Activated naive CD4-positive, alpha-beta T cell treated with anti-CD3 and anti-CD28 coated beads, Interleukin-2, amount 10 ng/mL, durations not matched to agents 7 days and 5 days (primary cell): ENCODE data around the gene ANLN.
"Not testable (repeated sequence)": the region's sequence is repeated elsewhere in the genome, so short reads cannot be mapped to it uniquely, and the experiment has no call there.

Experiments
- CTCF ChIA-PET: fragments of 350-600 bp; sonication (Branson Sonifier 250); formaldehyde crosslinking; loops from one replicate; lab custom pipeline; 2021; ENCODE audit warnings: antibody characterized with exemption; lab: Charles Lee
- DNase-seq: peaks from one replicate; pipeline ENCODE4 v3.0.0-alpha.2; 2020
- H3K27ac Mint-ChIP-seq: one replicate; pipeline ENCODE4 v1.8.0; 2021; ENCODE audit warnings: mild to moderate bottlenecking, moderate library complexity, mixed read lengths
- H3K27me3 Mint-ChIP-seq: one replicate; pipeline ENCODE4 v1.8.0; 2021; ENCODE audit warnings: mild to moderate bottlenecking, mixed read lengths
- H3K36me3 Mint-ChIP-seq: one replicate; pipeline ENCODE4 v1.8.0; 2021; ENCODE audit warnings: mixed read lengths
- H3K4me1 Mint-ChIP-seq: one replicate; pipeline ENCODE4 v1.8.0; 2021; ENCODE audit warnings: mixed read lengths
- H3K4me3 Mint-ChIP-seq: one replicate; pipeline ENCODE4 v1.8.0; 2021; ENCODE audit warnings: mild to moderate bottlenecking, moderate library complexity, mixed read lengths
- H3K9me3 Mint-ChIP-seq: one replicate; pipeline ENCODE4 v1.8.0; 2021; ENCODE audit warnings: mixed read lengths

The ANLN gene

GRCh38 chr7:36474283-36475010 is 84.8 kb downstream of the ANLN start:
- CTCF ChIA-PET = interaction anchor here (0.9 to 5.0 kb wide), 10 partner anchors 10 to 725 kb away, joined by 3 to 32 read pairs (median 4); no protein-coding TSS in a partner anchor
- no peaks in the 10 kb centered on the region for H3K36me3 Mint-ChIP-seq
- no peak overlapping the region for H3K4me3 Mint-ChIP-seq
- DNase-seq = peak; percentile 24
- H3K4me1 Mint-ChIP-seq = peaks cover 11% of the 10 kb centered on the region
- H3K9me3 Mint-ChIP-seq = peaks cover 4% of the 10 kb centered on the region
- H3K27ac Mint-ChIP-seq = no peak overlapping the region
- H3K27me3 Mint-ChIP-seq = no peaks in the 10 kb centered on the region

- CTCF ChIA-PET = interaction anchor here (1.2 to 5.0 kb wide), 8 partner anchors 11 to 725 kb away, joined by 3 to 32 read pairs (median 6); no protein-coding TSS in a partner anchor
- Mint-ChIP-seq H3K4me1 (peaks cover 12% of the 10 kb centered on the region), H3K27ac (no peak overlapping the region), H3K36me3 (peaks cover 4% of the 10 kb centered on the region), H3K4me3 (no peak overlapping the region), H3K9me3 (peaks cover 9% of the 10 kb centered on the region), H3K27me3 (no peaks in the 10 kb centered on the region)
- no peak for DNase-seq
These were observed 85.3 kb downstream of the ANLN start for GRCh38 chr7:36475011-36475342.

DNA sequence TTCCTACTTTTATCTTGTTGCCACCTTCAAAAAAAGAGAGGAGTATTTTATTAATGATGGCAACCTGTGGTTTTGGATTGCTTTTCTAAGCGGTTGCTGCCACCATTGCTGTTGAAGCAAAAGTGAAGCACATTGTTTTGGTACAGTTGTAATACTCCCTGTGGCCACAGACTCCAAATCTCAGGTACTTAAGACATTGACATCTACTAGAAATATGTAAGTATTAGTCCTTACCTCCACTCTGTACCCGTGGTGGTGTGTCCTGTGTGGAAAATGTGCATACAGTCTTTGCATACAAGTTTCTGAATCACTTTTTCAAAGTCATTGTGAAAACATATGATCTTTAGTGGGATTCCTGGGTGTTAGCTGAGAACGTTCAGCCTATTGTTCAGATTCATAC is 85.7 kb downstream of the ANLN start:
- DNase-seq = no peak
- CTCF ChIA-PET = interaction anchor here (1.2 to 5.0 kb wide), 7 partner anchors 11 to 724 kb away, joined by 3 to 32 read pairs (median 5); no protein-coding TSS in a partner anchor
- H3K9me3 Mint-ChIP-seq = peaks cover 10% of the 10 kb centered on the region
- peaks cover 4% of the 10 kb centered on the region for H3K36me3 Mint-ChIP-seq
- H3K4me1 Mint-ChIP-seq = peaks cover 13% of the 10 kb centered on the region
- H3K27me3 Mint-ChIP-seq = no peaks in the 10 kb centered on the region
- H3K4me3 Mint-ChIP-seq = no peak overlapping the region
- no peak overlapping the region for H3K27ac Mint-ChIP-seq

DNA sequence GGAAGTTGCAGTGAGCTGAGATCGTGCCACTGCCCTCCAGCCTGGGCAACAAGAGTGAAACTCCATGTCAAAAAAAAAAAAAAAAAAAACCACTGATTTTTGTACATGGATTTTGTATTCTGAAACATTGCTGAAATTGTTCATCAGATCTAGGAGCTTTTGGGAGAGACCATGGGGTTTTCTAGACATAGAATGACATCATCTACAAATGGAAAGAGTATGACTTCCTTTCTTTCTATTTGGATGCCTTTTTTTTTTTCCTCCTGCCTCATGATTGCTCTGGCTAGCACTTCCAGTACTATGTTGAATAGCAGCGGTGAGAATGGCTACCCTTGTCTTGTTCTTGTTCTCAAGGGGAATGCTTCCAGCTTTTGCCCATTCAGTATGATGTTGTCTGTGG is 89.1 kb downstream of the ANLN start:
- peaks cover 4% of the 10 kb centered on the region for H3K36me3 Mint-ChIP-seq

DNA sequence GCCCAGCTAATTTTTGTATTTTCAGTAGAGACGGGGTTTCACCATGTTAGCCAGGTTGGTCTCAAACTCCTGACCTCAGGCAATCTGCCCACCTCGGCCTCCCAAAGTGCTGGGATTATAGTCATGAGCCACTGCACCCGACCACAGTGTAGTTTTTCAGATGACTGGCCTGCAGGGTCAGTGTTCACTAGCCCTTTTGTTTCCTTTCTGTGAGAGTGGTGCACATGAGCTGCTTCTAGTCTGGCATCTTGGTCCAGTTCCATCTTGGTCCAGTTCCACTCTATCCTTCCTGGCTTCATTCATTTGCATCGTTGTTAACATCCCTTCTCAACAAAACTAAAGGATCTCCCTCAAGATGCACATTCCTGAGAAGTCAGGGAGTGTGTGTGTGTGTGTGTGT is 94.2 kb downstream of the ANLN start:
- H3K4me3 Mint-ChIP-seq, H3K27ac Mint-ChIP-seq, H3K36me3 Mint-ChIP-seq, H3K4me1 Mint-ChIP-seq, H3K27me3 Mint-ChIP-seq, DNase-seq, CTCF ChIA-PET: not testable (repeated sequence)
- peaks cover 13% of the 10 kb centered on the region for H3K9me3 Mint-ChIP-seq

More for the DNA sequence above, 89.1 kb downstream of the ANLN start:
- Mint-ChIP-seq H3K27me3 (no peaks in the 10 kb centered on the region), H3K4me3 (no peak overlapping the region), H3K9me3 (peaks cover 13% of the 10 kb centered on the region), H3K27ac (no peak overlapping the region), H3K4me1 (peaks cover 13% of the 10 kb centered on the region)
- DNase-seq = no peak
- CTCF ChIA-PET = interaction anchor here (1.3 kb wide), 1 partner anchor 720 kb away, joined by 3 read pairs; no protein-coding TSS in a partner anchor

DNA sequence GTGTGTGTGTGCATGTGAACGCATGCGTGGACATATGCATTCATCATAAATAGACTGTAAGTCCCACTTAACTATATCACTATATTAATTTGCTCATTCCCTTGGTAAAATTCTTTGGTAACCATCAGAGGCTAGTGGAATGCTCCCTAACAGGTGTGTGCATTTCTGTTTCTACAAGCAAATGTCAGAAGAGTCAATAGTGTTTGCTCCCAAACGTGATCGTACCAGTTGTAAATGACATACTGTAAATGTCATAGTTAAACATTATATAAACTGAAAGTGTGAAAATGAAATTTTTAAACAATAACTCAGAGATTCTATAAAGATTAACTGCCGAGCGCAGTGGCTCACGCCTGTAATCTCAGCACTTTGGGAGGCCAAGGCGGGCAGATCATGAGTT is 94.6 kb downstream of the ANLN start:
- no peak for DNase-seq
- Mint-ChIP-seq H3K4me3 (no peak overlapping the region), H3K27ac (no peak overlapping the region), H3K9me3 (peaks cover 11% of the 10 kb centered on the region), H3K4me1 (peaks cover 2% of the 10 kb centered on the region), H3K27me3 (peaks cover 6% of the 10 kb centered on the region), H3K36me3 (peaks cover 4% of the 10 kb centered on the region)
- CTCF ChIA-PET = interaction anchor here (1.2 to 1.6 kb wide), 2 partner anchors 187 to 698 kb away, joined by 6 to 7 read pairs; no protein-coding TSS in a partner anchor

DNA sequence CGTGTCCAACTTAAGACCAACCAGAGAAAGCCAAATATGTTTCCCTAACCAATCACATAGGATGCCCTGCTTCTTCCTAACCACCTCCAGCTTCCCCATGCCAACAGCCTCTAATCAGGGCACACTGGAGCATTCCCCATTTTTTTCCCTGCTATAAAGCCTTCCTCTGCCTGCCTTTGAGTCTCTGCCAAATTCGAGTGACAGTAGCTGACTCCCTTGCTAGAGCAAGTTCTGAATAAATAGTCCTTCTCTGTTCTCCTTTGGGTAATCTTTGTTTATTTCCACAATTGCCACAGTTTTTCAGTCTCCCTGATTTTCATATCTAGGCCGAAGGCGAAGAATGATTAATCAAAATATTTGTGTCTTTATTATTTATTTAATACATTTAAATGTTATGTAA is 96.7 kb downstream of the ANLN start:
- H3K9me3 Mint-ChIP-seq = no peaks in the 10 kb centered on the region
- peaks cover 6% of the 10 kb centered on the region for H3K27me3 Mint-ChIP-seq
- H3K4me3 Mint-ChIP-seq = no peak overlapping the region
- no peaks in the 10 kb centered on the region for H3K4me1 Mint-ChIP-seq
- H3K36me3 Mint-ChIP-seq = no peaks in the 10 kb centered on the region
- no peak overlapping the region for H3K27ac Mint-ChIP-seq
- CTCF ChIA-PET = interaction anchor here (4.8 to 6.3 kb wide), 2 partner anchors 185 to 714 kb away, joined by 61 to 80 read pairs; no protein-coding TSS in a partner anchor
- no peak for DNase-seq

DNA sequence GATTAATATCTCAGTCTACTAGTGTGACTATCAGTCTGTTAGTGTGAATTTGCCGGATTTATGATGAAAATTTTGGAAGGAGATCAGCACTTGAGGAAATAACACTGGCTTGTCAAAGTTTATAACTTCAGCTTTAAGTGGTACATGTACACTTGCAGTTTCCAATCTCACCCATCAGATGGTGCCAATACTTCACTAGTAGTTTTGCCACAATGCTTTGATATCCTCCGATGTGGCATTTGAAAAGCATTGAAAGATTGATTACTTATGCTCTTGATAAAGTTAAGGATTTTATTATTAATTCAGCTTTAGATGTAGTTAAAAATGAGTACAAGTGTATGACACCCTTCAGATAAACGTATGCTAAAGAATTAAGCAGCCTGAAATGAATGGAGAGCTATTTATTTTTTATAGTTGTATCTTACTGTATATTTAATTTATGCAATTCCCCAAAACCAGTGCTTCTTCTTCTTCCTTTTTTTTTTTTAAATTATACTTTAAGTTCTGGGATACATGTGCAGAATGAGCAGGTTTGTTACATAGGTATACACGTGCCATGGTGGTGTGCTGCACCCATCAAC is 98.2 kb downstream of the ANLN start:
- CTCF ChIA-PET = interaction anchor here (0.6 to 6.3 kb wide), 28 partner anchors 9 to 866 kb away, joined by 3 to 80 read pairs (median 4); no protein-coding TSS in a partner anchor
- no peak overlapping the region for H3K27ac Mint-ChIP-seq
- DNase-seq = peak; percentile 58
- H3K27me3 Mint-ChIP-seq = peaks cover 6% of the 10 kb centered on the region
- H3K36me3 Mint-ChIP-seq = no peaks in the 10 kb centered on the region
- H3K4me3 Mint-ChIP-seq = no peak overlapping the region
- no peaks in the 10 kb centered on the region for H3K9me3 Mint-ChIP-seq
- no peaks in the 10 kb centered on the region for H3K4me1 Mint-ChIP-seq

DNA sequence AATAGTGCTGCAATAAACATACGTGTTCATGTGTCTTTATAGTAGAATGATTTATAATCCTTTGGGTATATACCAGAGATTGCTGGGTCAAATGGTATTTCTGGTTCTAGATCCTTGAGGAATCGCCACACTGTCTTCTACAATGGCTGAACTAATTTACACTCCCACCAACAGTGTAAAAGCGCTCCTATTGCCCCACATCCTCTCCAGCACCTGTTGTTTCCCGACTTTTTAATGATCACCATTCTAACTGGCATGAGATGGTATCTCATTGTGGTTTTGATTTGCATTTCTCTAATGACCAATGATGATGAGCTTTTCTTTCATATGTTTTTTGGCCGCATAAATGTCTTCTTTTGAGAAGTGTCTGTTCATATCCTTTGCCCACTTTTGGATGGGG is 99.0 kb downstream of the ANLN start:
- H3K9me3 Mint-ChIP-seq, H3K27ac Mint-ChIP-seq, H3K4me3 Mint-ChIP-seq, H3K27me3 Mint-ChIP-seq, H3K36me3 Mint-ChIP-seq, DNase-seq, H3K4me1 Mint-ChIP-seq: not testable (repeated sequence)
- CTCF ChIA-PET = interaction anchor here (0.7 to 6.3 kb wide), 7 partner anchors 34 to 711 kb away, joined by 3 to 80 read pairs (median 13); no protein-coding TSS in a partner anchor

- Mint-ChIP-seq H3K4me3 (no peak overlapping the region), H3K27me3 (peaks cover 10% of the 10 kb centered on the region), H3K36me3 (no peaks in the 10 kb centered on the region), H3K4me1 (no peaks in the 10 kb centered on the region), H3K9me3 (no peaks in the 10 kb centered on the region), H3K27ac (no peak overlapping the region)
- DNase-seq = no peak
- CTCF ChIA-PET = interaction anchor here (0.6 to 6.3 kb wide), 8 partner anchors 15 to 1003 kb away, joined by 3 to 80 read pairs (median 5); no protein-coding TSS in a partner anchor
These were observed 100.8 kb downstream of the ANLN start for GRCh38 chr7:36490419-36490830.

DNA sequence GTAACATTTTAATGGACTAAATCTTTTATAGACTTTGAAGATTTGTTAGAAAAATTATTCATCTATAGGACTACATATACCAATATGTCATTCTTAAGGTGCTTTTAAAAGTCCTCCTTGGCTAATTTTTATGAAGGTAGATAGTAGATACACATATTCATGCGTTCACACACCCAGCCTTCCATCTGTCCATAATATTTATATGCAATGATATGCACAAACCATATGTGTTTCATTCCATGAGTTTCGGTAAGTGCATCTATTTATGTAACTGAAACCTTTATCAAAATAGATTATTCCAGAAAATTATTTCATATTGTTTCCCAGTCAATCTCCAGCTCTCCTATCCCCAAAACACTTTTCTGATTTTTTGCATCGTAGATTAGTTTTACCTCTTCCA is 101.7 kb downstream of the ANLN start:
- CTCF ChIA-PET = interaction anchor here (1.5 to 6.3 kb wide), 3 partner anchors 19 to 707 kb away, joined by 3 to 80 read pairs (median 4); no protein-coding TSS in a partner anchor
- H3K4me3 Mint-ChIP-seq = no peak overlapping the region
- no peak for DNase-seq
- peaks cover 4% of the 10 kb centered on the region for H3K27me3 Mint-ChIP-seq
- H3K4me1 Mint-ChIP-seq = no peaks in the 10 kb centered on the region
- H3K9me3 Mint-ChIP-seq = no peaks in the 10 kb centered on the region
- no peak overlapping the region for H3K27ac Mint-ChIP-seq
- H3K36me3 Mint-ChIP-seq = no peaks in the 10 kb centered on the region

DNA sequence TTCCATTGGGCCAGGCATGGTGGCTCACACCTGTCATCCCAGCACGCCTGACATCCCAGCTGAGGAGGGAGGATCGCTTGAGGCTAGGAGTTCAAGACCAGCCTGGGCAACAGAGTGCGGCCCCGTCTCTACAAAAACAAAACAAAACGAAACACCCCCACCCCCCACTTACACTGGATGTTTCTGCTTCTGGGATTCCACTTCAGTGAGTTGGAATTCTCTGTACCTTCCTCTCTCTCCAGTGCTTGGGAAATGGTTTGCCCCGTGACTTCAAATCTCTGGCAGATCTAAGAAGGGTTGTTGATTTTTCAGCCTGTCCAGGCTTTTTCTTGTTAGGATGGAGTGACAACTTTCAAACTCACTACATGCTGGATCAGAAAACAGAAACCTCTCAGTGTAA is 106.9 kb downstream of the ANLN start:
- H3K36me3 Mint-ChIP-seq = no peaks in the 10 kb centered on the region
- no peaks in the 10 kb centered on the region for H3K4me1 Mint-ChIP-seq
- H3K9me3 Mint-ChIP-seq = no peaks in the 10 kb centered on the region
- no peak overlapping the region for H3K27ac Mint-ChIP-seq
- DNase-seq = no peak
- peaks cover 4% of the 10 kb centered on the region for H3K27me3 Mint-ChIP-seq
- CTCF ChIA-PET = interaction anchor here (0.7 to 0.8 kb wide), 2 partner anchors 9 to 173 kb away, joined by 3 read pairs; no protein-coding TSS in a partner anchor
- no peak overlapping the region for H3K4me3 Mint-ChIP-seq

- H3K4me3 Mint-ChIP-seq, DNase-seq, H3K4me1 Mint-ChIP-seq, H3K9me3 Mint-ChIP-seq, H3K36me3 Mint-ChIP-seq, H3K27ac Mint-ChIP-seq, H3K27me3 Mint-ChIP-seq: not testable (repeated sequence)
- CTCF ChIA-PET = interaction anchor here (0.7 to 0.8 kb wide), 2 partner anchors 9 to 173 kb away, joined by 3 read pairs; no protein-coding TSS in a partner anchor
These were observed 107.5 kb downstream of the ANLN start for GRCh38 chr7:36497176-36497575.

DNA sequence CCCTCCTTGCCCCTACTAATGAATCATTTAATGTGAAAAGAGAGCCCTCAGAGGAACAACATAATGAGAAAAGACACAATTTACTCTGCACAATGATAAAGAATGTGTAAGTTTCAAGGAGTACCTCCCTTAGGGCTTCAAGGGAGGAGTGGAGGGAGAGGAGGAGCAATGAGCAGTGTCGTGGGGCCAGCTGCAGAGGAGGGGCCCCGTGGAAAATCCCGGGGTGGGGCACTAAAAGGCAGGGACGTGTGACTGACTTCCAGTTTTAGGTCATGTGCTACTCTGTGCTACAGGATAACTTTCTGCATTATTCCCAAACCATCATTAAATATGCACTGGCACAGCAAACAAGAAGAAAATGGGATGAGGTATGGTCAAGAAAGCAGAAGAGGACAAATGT is 108.1 kb downstream of the ANLN start:
- no peak overlapping the region for H3K27ac Mint-ChIP-seq
- no peak overlapping the region for H3K4me3 Mint-ChIP-seq
- CTCF ChIA-PET = no interaction called here
- DNase-seq = no peak
- no peaks in the 10 kb centered on the region for H3K9me3 Mint-ChIP-seq
- H3K36me3 Mint-ChIP-seq = no peaks in the 10 kb centered on the region
- peaks cover 4% of the 10 kb centered on the region for H3K27me3 Mint-ChIP-seq
- H3K4me1 Mint-ChIP-seq = no peaks in the 10 kb centered on the region
